Endodermal cell (in vitro differentiated cells): ENCODE data around the gene IQCE. TPM values are rescaled to one million over a fixed set of nuclear protein-coding genes. Genes with fewer than 3 reads are reported as not detected.

Experiments
- DNase-seq: peaks from one replicate; pipeline ENCODE4 v3.0.0-alpha.2; 2017
- H3K27ac ChIP-seq: 2 replicates; pipeline ENCODE4 v1.5.1; 2013; ENCODE audit warnings: mild to moderate bottlenecking, low read depth, low read length, moderate library complexity
- H3K27me3 ChIP-seq: 2 replicates; pipeline ENCODE4 v1.6.1; 2013; ENCODE audit warnings: mild to moderate bottlenecking, low read length, moderate library complexity; ENCODE audit not compliant: insufficient read depth, control insufficient read depth, poor library complexity, severe bottlenecking
- H3K36me3 ChIP-seq: 2 replicates; pipeline ENCODE4 v1.7.0; 2013; ENCODE audit warnings: mild to moderate bottlenecking, low read length, moderate library complexity; ENCODE audit not compliant: control insufficient read depth, insufficient read depth
- H3K4me1 ChIP-seq: one replicate; pipeline ENCODE4 v1.7.0; 2013; ENCODE audit warnings: low read length; ENCODE audit not compliant: control insufficient read depth, insufficient read depth
- H3K4me3 ChIP-seq: 2 replicates; pipeline ENCODE4 v1.5.1; 2013; ENCODE audit warnings: mild to moderate bottlenecking, low read length, moderate library complexity
- H3K9ac ChIP-seq: 2 replicates; pipeline ENCODE4 v1.6.1; 2013; ENCODE audit warnings: mild to moderate bottlenecking, low read length, moderate library complexity; ENCODE audit not compliant: poor library complexity, severe bottlenecking; ENCODE audit errors: extremely low read depth
- H3K9me3 ChIP-seq: 2 replicates; pipeline ENCODE4 v1.6.1; 2013; ENCODE audit warnings: mild to moderate bottlenecking, low read length, moderate library complexity; ENCODE audit not compliant: control insufficient read depth
- H3K27ac Mint-ChIP-seq: 2 replicates; pipeline ENCODE4 v1.8.0; 2020; ENCODE audit warnings: mixed read lengths
- H3K27me3 Mint-ChIP-seq: 2 replicates; pipeline ENCODE4 v1.8.0; 2021; ENCODE audit warnings: mild to moderate bottlenecking, mixed read lengths; ENCODE audit not compliant: insufficient read depth
- H3K36me3 Mint-ChIP-seq: 2 replicates; pipeline ENCODE4 v1.8.0; 2020; ENCODE audit warnings: low read depth, mixed read lengths
- H3K4me1 Mint-ChIP-seq: 2 replicates; pipeline ENCODE4 v1.8.0; 2020; ENCODE audit warnings: mixed read lengths
- H3K4me3 Mint-ChIP-seq: 2 replicates; pipeline ENCODE4 v1.8.0; 2020; ENCODE audit warnings: mild to moderate bottlenecking, moderate library complexity, mixed read lengths
- H3K9me3 Mint-ChIP-seq: 2 replicates; pipeline ENCODE4 v1.8.0; 2020; ENCODE audit warnings: mild to moderate bottlenecking, mixed read lengths
- WGBS, 2 experiments: methylation state at CpG; one replicate each; pipeline versions ENCODE4 v1.1.5 to v1.1.7; 2013; ENCODE audit warnings: missing lambda C conversion rate in 2 of 2, mixed read lengths in 1 of 2; ENCODE audit not compliant: insufficient coverage in 1 of 2, insufficient read length in 1 of 2; 5-methylcytosine and 5-hydroxymethylcytosine counted together
- total RNA-seq, 2 donors: library from RNA; stranded (reverse); fragmentation: NEBNext Ultra II Directional in 1 of 2; extraction: Animal tissue kit (Norgen Biotek cat#: 25700) in 1 of 2; gene quantifications; 2 replicates in 1 of 2; 3 replicates in 1 of 2; pipeline ENCODE4 v1.2.1, GENCODE V29; 2021
- TF ChIP-seq, protein P1 (sequence below): fragments of 200-600 bp; sonication (generic); conservative IDR thresholded peaks from 2 replicates; pipeline ENCODE4 v1.5.0; 2021; ENCODE audit warnings: antibody characterized with exemption, mild to moderate bottlenecking

The IQCE gene
- total RNA-seq, 2 donors from 2014 or later = 15.4 to 20.8 TPM

DNA sequence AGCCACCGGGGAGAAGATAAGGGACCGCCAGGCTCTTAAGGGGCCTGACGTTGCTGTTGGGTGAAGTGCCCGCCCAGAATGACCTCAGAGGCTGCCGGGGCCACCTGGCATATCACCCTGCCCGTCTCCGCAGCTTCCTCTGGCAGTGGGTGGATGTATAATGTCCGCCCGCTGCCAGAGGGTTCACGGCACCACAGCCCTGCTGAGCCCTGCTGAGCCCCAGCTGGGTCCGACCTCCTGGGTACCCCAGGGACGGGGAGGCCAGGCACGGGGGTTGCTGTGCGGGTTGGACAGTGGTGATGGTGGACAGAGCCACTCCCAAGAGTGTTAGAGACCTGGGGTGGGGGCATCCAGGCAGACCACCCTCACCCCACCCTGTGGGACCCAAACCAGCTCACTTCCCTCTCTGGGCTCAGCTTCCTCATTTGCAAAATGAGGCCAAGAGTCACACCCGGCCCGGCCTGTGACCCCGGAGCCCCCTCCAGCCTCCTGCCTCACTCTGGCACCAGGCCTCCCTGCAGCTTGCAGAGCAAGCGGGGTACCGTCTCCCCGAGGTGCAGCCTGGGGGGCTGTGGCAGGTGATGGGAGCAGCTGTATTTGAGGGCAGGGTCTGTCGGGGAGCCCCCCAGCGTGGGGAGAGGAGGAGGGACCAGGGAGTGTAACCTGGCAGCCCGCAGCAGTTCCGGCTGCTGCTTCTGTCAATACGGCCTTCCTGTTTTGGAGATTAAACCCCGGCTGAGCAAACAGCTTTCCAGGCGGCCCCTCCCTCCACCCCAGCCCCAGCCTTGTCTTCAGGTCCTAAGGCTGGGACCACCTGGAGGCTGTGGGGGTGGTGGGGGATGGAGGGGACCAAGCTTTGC is 47.6 kb upstream of the IQCE start:
- peak; percentile 71 for DNase-seq
- Histone ChIP-seq H3K27ac (no peak overlapping the region), H3K4me1 (peaks cover 15% of the 10 kb centered on the region), H3K9me3 (no peaks in the 10 kb centered on the region), H3K9ac (no peak overlapping the region), H3K27me3 (no peaks in the 10 kb centered on the region), H3K36me3 (no peaks in the 10 kb centered on the region), H3K4me3 (no peak overlapping the region)
- Mint-ChIP-seq H3K27me3 (no peaks in the 10 kb centered on the region), H3K27ac (no peak overlapping the region), H3K9me3 (no peaks in the 10 kb centered on the region), H3K36me3 (no peaks in the 10 kb centered on the region), H3K4me1 (peaks cover 31% of the 10 kb centered on the region), H3K4me3 (no peak overlapping the region)
- TF ChIP-seq, protein P1, sequence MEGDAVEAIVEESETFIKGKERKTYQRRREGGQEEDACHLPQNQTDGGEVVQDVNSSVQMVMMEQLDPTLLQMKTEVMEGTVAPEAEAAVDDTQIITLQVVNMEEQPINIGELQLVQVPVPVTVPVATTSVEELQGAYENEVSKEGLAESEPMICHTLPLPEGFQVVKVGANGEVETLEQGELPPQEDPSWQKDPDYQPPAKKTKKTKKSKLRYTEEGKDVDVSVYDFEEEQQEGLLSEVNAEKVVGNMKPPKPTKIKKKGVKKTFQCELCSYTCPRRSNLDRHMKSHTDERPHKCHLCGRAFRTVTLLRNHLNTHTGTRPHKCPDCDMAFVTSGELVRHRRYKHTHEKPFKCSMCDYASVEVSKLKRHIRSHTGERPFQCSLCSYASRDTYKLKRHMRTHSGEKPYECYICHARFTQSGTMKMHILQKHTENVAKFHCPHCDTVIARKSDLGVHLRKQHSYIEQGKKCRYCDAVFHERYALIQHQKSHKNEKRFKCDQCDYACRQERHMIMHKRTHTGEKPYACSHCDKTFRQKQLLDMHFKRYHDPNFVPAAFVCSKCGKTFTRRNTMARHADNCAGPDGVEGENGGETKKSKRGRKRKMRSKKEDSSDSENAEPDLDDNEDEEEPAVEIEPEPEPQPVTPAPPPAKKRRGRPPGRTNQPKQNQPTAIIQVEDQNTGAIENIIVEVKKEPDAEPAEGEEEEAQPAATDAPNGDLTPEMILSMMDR = no peak
- 63 to 78% methylated on average over 6 to 27 of the region's 27 CpGs for WGBS, 2 experiments

DNA sequence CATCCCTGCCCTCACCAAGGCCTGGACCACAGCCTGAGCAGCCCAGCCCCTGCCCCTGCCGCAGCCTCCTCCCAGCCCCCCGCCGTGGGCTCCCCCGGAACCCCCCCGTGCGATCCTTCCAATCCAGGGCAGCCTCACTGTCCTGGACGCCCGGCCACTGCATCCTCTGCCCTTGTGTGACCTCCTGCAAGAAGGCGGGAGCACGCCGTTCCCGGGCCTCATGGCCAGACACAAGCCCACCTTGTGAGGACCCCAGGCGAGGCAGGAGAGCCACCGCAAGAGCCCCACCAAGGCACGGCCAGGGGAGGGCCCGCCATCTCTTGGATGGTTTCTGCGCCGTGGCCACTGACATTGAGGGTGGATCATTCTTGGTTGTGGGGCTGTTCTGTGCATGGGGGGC is 47.0 kb upstream of the IQCE start:
- Histone ChIP-seq H3K4me1 (peaks cover 15% of the 10 kb centered on the region), H3K36me3 (no peaks in the 10 kb centered on the region), H3K9me3 (no peaks in the 10 kb centered on the region), H3K9ac (no peak overlapping the region), H3K27me3 (no peaks in the 10 kb centered on the region), H3K27ac (no peak overlapping the region), H3K4me3 (no peak overlapping the region)
- Mint-ChIP-seq H3K27ac (no peak overlapping the region), H3K36me3 (no peaks in the 10 kb centered on the region), H3K9me3 (no peaks in the 10 kb centered on the region), H3K27me3 (no peaks in the 10 kb centered on the region), H3K4me1 (peaks cover 35% of the 10 kb centered on the region), H3K4me3 (no peak overlapping the region)
- TF ChIP-seq, protein P1 = no peak
- 76 to 91% methylated on average over 12 to 18 of the region's 18 CpGs for WGBS, 2 experiments
- peak; percentile 59 for DNase-seq

DNA sequence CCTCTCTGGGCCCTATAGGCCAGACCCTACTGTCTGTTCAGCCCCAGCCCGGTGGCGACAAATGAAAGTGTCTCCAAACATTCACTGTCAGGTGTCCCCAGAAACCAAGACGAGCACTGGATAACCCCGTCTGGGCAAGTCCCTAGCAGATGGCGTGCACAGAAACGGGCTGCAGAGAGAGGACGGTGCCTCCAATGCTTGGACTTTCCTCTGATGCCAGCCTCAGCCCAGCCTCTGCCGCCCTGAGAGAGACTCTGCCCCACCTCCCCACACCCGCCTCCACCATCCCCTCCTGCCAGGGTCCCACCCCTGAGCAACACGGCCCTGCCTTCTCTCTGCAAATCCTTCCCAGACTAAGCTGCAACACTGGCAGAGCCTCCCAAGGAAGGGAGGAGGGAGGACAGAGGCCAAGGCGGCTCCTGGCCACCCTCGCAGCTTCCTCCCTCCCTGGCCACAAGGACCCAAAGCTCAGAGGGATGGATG is 46.6 kb upstream of the IQCE start:
- Histone ChIP-seq H3K36me3 (no peaks in the 10 kb centered on the region), H3K4me3 (no peak overlapping the region), H3K9ac (no peak overlapping the region), H3K4me1 (peaks cover 15% of the 10 kb centered on the region), H3K9me3 (no peaks in the 10 kb centered on the region), H3K27ac (no peak overlapping the region), H3K27me3 (no peaks in the 10 kb centered on the region)
- no peak overlapping the region for H3K4me3 Mint-ChIP-seq
- DNase-seq = peak; percentile 58
- WGBS, 2 experiments = 84 to 96% methylated on average over 3 to 12 of the region's 12 CpGs
- TF ChIP-seq, protein P1 = no peak
- peaks cover 37% of the 10 kb centered on the region for H3K4me1 Mint-ChIP-seq
- no peaks in the 10 kb centered on the region for H3K9me3 Mint-ChIP-seq
- H3K27me3 Mint-ChIP-seq = peaks cover 2% of the 10 kb centered on the region
- H3K27ac Mint-ChIP-seq = no peak overlapping the region
- H3K36me3 Mint-ChIP-seq = no peaks in the 10 kb centered on the region
